Body of pancreas (tissue), 4 donors: ENCODE data around the gene SLC23A2. TPM values are rescaled to one million over a fixed set of nuclear protein-coding genes. Genes with fewer than 3 reads are reported as not detected.
A peak's percentile ranks its signal among the peaks of the same experiment; 100 is the strongest.

Source experiments
- ATAC-seq: fragments of 150-250 bp; one replicate; pipeline ENCODE4 v1.9.1; 2016
- DNase-seq, 4 donors: peaks; one replicate each; pipeline ENCODE4 v3.0.0-alpha.2; 2019
- H3K27ac ChIP-seq, 4 donors: fragments of 200-600 bp; sonication (generic); 1 replicate in 3 of 4; 2 replicates in 1 of 4; pipeline versions ENCODE4 v1.5.1 to v1.6.1; 2016 to 2019; ENCODE audit warnings: mild to moderate bottlenecking in 1 of 4, mixed read lengths in 1 of 4, moderate library complexity in 1 of 4
- H3K27me3 ChIP-seq, 2 donors: fragments of 200-600 bp; sonication (generic); one replicate each; pipeline ENCODE4 v1.6.0; 2016; ENCODE audit warnings: mild to moderate bottlenecking in 1 of 2
- H3K36me3 ChIP-seq, 2 donors: fragments of 200-600 bp; sonication (generic); replicated peaks in 1 of 2; 2 replicates each; pipeline ENCODE4 v1.5.1; 2016; ENCODE audit warnings: low read depth in 2 of 2; ENCODE audit not compliant: insufficient read depth in 1 of 2
- H3K4me1 ChIP-seq: fragments of 200-600 bp; sonication (generic); one replicate; pipeline ENCODE4 v1.6.0; 2016
- H3K4me3 ChIP-seq, 2 donors: fragments of 200-600 bp; sonication (generic); 1 replicate in 1 of 2; 2 replicates in 1 of 2; pipeline ENCODE4 v1.5.1; 2016 to 2019
- H3K9me3 ChIP-seq, 3 donors: fragments of 200-600 bp; sonication (generic); 1 replicate in 2 of 3; 2 replicates in 1 of 3; pipeline ENCODE4 v1.5.1; 2016
- POLR2A ChIP-seq, 3 donors: fragments of 450-650 bp; IDR thresholded peaks; one replicate each; pipeline ENCODE4 v1.6.1; 2016; ENCODE audit warnings: antibody characterized with exemption in 3 of 3, mild to moderate bottlenecking in 2 of 3
- WGBS, 2 donors: methylation state at CpG; one replicate each; pipeline ENCODE4 v1.1.5; 2017; 5-methylcytosine and 5-hydroxymethylcytosine counted together
- intact Hi-C: fragments of 100-400 bp; cut with DNase I; formaldehyde crosslinking; loops from one replicate; pipeline ENCODE4 v1.15.1; 2023
- total RNA-seq, 2 donors: library from RNA; depleted of rRNA; stranded (reverse); fragments of >200 nt; gene quantifications; one replicate each; pipeline ENCODE4 v1.1.0, GENCODE V29; 2016
- TF ChIP-seq, protein P1 (sequence below), 7 experiments: fragments of 450-650 bp in 4 of 7; fragments of 200-600 bp in 3 of 7; sonication (generic) in 3 of 7; IDR thresholded peaks; one replicate each; pipeline ENCODE4 v1.5.1; 2016 to 2019; ENCODE audit warnings: antibody characterized with exemption in 7 of 7

SLC23A2 gene
- total RNA-seq, 2 donors from 2014 or later: 12.2 TPM

DNA sequence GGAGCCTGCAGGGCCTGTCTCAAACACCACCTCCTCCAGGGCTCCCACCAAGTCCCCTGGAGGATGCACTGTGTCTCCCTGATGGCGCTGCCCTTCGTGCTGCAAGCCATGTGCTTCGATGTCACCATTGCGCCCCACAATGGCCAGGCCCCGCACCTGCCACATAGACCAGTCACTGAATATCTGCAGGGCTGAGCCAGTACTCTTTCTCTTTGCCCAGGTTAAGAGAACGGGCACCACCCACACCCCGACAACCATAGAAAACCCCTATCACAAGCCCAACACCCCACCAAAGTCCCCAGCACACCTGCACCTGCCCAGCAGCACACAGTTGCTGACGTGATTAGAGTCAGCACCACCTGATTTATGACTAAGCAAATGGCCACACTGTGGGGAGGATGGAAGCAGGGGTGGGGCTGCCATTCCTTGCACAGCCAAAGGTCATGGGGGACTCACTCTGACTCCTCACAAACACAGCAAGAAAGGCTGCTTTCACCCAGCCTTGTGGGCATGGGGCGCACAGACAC, 104.3 kb downstream of the SLC23A2 start:
- WGBS, 2 donors: 90 to 92% methylated on average over 7 to 9 of the region's 9 CpGs
- H3K36me3 ChIP-seq: no peaks in the 10 kb centered on the region
- H3K27ac ChIP-seq: no peak overlapping the region
- no peaks in the 10 kb centered on the region for H3K9me3 ChIP-seq
- DNase-seq (no peak), ATAC-seq (no peak)
- intact Hi-C loops: no loop called here
- no peak overlapping the region for H3K4me3 ChIP-seq
- H3K4me1 ChIP-seq: no peaks in the 10 kb centered on the region
- TF ChIP-seq, protein P1, sequence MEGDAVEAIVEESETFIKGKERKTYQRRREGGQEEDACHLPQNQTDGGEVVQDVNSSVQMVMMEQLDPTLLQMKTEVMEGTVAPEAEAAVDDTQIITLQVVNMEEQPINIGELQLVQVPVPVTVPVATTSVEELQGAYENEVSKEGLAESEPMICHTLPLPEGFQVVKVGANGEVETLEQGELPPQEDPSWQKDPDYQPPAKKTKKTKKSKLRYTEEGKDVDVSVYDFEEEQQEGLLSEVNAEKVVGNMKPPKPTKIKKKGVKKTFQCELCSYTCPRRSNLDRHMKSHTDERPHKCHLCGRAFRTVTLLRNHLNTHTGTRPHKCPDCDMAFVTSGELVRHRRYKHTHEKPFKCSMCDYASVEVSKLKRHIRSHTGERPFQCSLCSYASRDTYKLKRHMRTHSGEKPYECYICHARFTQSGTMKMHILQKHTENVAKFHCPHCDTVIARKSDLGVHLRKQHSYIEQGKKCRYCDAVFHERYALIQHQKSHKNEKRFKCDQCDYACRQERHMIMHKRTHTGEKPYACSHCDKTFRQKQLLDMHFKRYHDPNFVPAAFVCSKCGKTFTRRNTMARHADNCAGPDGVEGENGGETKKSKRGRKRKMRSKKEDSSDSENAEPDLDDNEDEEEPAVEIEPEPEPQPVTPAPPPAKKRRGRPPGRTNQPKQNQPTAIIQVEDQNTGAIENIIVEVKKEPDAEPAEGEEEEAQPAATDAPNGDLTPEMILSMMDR (IDR thresholded peaks at IDR 0.05): no peak
- TF ChIP-seq POLR2A (IDR thresholded peaks at IDR 0.05): no peak
- no peaks in the 10 kb centered on the region for H3K27me3 ChIP-seq

DNA sequence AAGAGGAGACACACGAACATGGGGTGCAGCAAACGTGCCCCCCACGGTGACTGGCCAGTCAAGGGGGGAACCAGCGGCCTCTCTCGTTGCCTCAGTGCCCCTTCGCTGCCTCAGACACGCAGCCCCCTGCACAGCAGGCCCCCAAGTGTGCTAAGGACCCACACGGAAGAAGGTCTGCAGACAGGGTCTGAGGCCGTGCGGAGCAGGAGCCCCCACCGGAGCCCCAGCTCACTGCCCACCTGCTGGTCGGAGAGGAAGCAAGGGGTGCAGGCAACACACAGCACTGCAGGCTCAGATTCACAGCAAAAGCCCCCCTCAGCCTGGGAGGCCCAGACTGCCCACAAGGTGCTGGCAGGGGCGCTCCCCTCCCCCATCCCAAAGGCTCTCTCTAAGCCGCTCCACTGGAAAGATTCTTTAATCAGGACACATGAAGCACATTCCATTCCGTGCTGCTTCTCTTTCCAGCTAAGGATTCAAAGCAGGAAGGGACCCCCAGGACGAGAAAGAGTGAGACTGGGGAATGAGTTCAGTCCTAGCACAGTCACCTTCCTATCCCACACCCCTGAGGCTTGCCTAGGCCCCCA, 105.1 kb downstream of the SLC23A2 start:
- no peaks in the 10 kb centered on the region for H3K36me3 ChIP-seq
- H3K9me3 ChIP-seq: no peaks in the 10 kb centered on the region
- TF ChIP-seq POLR2A (IDR thresholded peaks at IDR 0.05): no peak
- TF ChIP-seq, protein P1 (IDR thresholded peaks at IDR 0.05): no peak
- WGBS, 2 donors: 87 to 93% methylated on average over 12 to 16 of the region's 16 CpGs
- ATAC-seq: no peak
- intact Hi-C loops: no loop called here
- no peaks in the 10 kb centered on the region for H3K4me1 ChIP-seq
- DNase-seq: no peak
- no peak overlapping the region for H3K4me3 ChIP-seq
- no peaks in the 10 kb centered on the region for H3K27me3 ChIP-seq
- H3K27ac ChIP-seq: no peak overlapping the region

DNA sequence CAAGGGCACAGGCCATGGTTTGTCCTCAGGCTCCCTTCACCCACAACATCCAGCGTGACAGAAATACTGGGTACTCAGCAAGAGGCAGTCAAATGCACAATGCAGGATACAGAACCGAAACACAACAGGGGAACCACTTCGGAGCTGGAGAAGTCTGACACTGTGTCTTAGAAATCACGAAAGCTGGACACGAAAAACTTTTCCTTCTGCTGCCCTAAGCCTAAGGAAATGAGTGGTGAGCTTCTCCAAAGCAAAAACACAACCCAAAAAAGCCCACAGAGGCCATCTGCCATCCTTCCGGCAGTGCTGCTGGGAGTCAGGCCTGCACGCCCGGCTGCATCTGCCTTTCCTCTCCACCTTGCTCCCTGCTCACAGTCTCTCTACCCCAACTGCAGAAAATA, 106.3 kb downstream of the SLC23A2 start:
- no peaks in the 10 kb centered on the region for H3K9me3 ChIP-seq
- H3K27me3 ChIP-seq: no peaks in the 10 kb centered on the region
- H3K4me1 ChIP-seq: no peaks in the 10 kb centered on the region
- WGBS, 2 donors: 87 to 95% methylated on average over 8 of the region's 8 CpGs
- TF ChIP-seq POLR2A (IDR thresholded peaks at IDR 0.05): no peak
- TF ChIP-seq, protein P1 (IDR thresholded peaks at IDR 0.05): no peak
- H3K4me3 ChIP-seq: no peak overlapping the region
- intact Hi-C loops: no loop called here
- no peaks in the 10 kb centered on the region for H3K36me3 ChIP-seq
- no peak overlapping the region for H3K27ac ChIP-seq
- ATAC-seq: no peak
- DNase-seq: peak in 1 of 4 donors; percentile 9

DNA sequence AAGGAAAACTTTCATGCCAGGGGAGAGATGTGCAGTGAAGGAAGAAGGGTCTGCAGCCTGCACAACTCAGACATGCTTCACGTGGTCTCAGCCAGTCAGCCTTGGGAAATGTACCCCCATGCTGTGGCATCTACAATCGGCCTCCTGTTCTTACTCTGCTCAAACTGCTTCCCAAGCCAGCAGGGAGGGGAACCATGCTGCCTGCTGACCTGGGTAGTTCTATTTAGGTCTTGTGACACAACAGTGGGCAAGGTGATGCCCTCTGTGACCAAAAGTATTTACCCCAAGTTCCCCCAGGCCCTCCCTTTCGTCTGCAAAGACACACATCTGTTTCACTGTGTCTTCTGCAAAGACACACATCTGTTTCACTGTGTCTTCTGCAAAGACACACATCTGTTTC, 106.9 kb downstream of the SLC23A2 start:
- DNase-seq (no peak), ATAC-seq (no peak)
- no peaks in the 10 kb centered on the region for H3K36me3 ChIP-seq
- no peak overlapping the region for H3K4me3 ChIP-seq
- H3K27ac ChIP-seq: no peak overlapping the region
- WGBS, 2 donors: 74 to 88% methylated on average over 3 of the region's 3 CpGs
- no peaks in the 10 kb centered on the region for H3K4me1 ChIP-seq
- no peaks in the 10 kb centered on the region for H3K9me3 ChIP-seq
- intact Hi-C loops: no loop called here
- TF ChIP-seq, protein P1 (IDR thresholded peaks at IDR 0.05): no peak
- TF ChIP-seq POLR2A (IDR thresholded peaks at IDR 0.05): no peak
- H3K27me3 ChIP-seq: no peaks in the 10 kb centered on the region

DNA sequence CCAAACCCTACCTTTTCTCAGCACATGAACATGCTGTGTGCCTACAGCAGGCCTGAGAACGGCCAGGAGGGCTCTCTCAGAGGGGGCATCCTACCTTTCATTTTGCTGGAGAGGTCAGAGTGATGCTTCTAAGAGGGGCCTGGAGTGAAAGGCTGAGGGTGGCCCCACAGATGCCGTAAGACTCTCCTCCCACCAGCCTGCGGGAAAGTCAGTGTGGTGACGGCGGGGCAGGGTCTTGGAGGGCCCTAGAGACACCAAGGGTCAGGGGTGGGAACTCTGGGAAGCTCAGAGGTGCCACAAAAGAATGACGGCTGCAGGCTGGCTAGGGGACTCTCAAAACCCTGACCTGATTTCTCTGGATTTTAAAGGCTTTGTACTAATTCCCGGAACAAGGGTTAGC, 107.6 kb downstream of the SLC23A2 start:
- Histone ChIP-seq H3K27ac (no peak overlapping the region), H3K9me3 (no peaks in the 10 kb centered on the region), H3K36me3 (no peaks in the 10 kb centered on the region), H3K4me1 (no peaks in the 10 kb centered on the region), H3K27me3 (no peaks in the 10 kb centered on the region), H3K4me3 (no peak overlapping the region)
- no peak for DNase-seq
- ATAC-seq: no peak
- TF ChIP-seq POLR2A (IDR thresholded peaks at IDR 0.05): no peak
- TF ChIP-seq, protein P1 (IDR thresholded peaks at IDR 0.05): no peak
- 94 to 95% methylated on average over 5 to 7 of the region's 7 CpGs for WGBS, 2 donors
- intact Hi-C loops: no loop called here
